GM18520 (cell line): Measurements from ENCODE around the gene AKR1C3.
"Not testable (repeated sequence)": the region's sequence is repeated elsewhere in the genome, so short reads cannot be mapped to it uniquely, and the experiment has no call there.

Experiments
- ATAC-seq: cut with Tn5 transposase; IDR thresholded peaks from one replicate; pipeline ENCODE4 v1.9.1; 2021; ENCODE audit not compliant: unreplicated experiment

The AKR1C3 gene

DNA sequence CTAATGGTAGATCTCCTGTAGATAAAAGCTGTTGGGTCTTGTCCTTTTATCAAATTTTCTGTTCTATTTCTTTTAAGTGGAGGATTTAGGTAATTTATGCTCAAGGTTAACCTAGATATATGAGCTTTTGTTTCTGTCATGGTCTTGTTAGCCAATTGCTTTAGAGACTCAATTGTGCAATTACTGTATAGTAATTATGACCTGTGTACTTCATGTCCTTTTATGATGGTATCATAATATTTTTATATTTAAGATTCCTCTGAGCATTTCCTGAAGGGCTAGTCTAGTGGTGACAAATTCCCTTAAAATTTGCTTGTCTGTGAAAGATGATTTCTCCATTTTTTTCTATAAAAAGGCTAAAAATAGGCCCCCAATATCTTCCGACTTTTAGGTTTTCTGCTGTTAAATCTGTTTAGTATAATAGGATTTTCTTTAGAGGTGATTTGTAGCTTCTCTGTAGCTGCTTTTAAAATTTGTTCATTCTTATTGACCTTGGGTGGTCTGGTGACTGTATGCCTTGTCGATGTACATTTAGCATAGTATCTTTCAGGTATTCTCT, 5.4 kb upstream of the AKR1C3 start:
- no peak for ATAC-seq

DNA sequence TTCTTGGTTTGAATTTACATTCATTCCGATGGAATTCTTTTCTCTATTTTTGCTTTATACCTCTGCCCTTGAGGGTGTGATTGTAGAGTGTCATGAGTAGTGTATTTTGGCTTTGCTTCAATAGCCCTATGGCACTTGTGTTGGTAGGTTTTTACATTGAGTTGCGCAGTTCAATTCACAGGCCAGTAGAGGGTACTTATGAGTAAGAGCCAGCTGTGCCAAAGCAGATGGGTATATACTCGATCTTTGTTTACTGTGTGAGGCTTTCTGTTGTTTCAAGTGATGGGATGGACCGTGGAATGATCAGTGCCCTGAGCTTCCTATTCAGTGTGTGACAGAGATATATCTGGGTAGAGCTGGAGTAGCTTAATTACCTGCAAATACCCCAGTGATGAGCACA, 4.3 kb upstream of the AKR1C3 start:
- ATAC-seq: no peak

DNA sequence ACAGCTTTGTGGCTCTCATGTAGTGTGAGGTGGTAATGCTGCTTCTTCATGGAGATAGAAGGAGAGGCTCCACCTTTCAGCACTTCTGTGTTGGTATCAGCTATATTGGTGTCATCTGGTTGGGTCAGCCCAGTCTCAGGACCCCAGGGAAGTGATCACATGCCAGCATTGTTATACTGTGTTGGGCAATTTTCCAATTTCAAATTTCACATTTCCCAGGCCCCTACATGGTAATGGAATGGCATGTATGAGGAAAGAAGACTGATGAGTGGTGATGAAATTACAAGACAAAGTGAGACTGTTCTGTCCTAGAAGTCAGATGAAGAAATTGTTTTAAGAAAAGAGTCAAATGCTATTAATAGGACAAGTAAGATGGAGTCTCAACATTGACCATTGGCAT, 3.7 kb upstream of the AKR1C3 start:
- no peak for ATAC-seq

DNA sequence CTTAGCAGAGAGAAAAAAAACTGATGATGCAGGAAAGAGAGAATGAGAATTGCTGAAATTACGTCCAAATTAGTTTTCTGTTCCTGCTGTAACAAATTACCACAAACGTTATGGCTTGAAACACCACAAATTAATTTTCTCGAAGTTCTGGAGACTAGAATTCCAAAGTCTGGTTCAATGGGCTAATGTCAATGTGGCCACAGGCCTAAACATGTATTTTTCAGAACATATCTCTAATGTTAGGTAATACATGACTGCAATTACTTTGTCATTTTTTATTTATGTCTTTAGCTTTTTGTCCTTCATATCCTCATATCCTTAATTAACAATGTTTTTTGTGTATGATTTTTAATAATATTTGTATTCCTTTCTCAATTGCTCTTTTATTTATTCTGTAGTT, 3.0 kb upstream of the AKR1C3 start:
- no peak for ATAC-seq

DNA sequence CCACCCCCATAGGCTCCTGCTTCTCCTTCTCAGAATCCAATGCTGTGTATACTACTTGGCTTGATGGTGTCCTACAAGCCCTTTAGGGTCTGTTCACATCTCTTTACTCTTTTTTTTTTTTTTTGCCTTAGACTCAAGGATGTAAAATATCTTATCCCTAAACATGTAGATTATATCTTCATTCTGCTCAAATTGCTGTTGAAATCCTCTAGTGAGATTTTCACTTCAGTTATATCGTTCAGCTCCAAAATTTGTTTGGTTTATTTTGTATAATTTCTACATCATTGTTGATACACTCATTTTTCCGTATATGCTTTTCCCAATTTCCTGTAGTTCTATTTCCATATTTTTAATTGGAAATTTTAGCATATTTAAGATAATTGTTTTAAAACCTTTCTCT, 1.8 kb upstream of the AKR1C3 start:
- ATAC-seq: no peak

DNA sequence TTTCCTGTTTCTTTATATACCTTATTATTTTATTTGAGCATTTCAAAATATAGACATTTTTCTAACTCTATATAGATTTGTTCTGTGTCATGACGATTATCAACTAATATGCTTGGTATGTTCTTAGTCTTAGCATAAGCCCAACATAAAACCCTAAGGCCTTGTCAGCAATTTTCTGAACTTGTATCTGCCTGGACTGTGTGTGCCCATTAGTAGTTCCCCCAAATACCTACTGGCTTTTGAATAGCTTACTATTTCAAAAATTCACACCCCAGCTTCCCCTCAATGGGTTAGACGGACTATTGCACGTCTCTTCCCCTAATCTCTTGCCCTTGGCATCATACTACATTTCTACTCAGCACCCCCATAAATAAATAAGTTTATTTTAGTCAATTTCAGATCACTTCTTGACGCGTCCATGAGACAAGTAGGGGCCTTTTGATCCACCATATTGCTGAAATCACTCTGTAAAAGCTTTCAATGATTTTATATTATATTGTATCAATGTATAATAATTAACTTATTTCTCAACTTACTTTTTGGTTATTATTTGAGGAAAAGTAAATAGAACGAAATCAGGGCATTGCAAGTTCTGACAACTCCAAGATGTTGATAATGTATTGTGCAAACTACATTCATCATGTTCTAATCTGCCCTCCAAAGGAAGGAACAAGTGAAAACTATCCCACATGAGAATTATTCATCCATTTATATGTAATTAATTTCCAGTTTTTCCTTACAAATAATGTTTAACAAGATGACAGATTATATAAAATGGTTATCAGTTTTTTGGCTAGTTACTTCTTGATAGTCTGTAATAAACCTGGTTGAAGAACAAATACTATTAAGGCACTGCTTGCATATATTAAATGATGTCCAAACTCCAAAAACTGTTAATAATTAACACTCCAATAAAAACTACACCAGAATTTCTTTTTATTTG, 1.1 kb upstream of the AKR1C3 start:
- ATAC-seq: no peak

DNA sequence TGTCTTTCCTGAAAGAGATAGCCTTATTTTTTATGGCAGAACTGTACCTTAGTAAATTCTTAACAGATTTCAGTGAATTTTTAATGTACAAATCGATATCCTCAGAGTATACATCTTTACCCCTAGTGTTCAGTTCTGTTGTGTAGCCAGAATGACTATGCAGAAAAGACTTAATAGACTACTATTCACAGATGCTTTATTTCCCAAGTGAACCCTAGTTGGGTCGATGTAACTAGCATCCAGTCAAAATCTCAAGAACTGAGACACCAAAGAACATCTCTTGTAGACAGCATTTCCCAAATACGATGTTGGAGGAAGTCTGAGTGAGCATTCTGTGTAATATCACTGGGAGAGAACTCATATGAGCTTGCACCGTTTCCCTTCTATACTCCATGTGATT, 1.5 kb downstream of the AKR1C3 start:
- no peak for ATAC-seq

DNA sequence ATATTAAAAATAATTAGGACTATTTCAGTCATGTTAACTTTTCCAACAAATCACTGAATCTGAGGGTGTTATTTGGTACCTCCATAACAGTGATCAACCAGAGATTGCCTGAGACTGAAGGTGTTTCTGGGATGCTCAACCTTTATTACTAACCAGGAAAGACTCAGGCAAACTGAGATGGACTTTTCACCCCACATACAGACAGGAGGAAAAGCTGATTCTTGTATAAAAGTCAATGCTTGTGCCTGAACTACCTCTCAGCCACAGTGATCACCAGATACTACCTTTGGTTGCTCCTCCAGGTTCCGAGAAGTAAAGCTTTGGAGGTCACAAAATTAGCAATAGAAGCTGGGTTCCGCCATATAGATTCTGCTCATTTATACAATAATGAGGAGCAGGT, 1.9 kb downstream of the AKR1C3 start:
- ATAC-seq: no peak

DNA sequence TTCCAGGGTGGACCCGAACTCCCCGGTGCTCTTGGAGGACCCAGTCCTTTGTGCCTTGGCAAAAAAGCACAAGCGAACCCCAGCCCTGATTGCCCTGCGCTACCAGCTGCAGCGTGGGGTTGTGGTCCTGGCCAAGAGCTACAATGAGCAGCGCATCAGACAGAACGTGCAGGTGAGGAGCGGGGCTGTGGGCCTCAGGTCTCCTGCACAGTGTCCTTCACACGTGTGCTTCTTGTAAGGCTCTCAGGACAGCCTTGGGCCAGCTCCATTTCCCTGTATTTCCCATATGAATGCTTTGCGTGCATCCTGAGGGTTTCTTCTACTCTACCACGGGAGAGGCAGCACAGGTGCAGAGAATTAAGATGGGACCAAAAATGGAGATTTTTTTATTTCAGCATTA, 8.3 kb downstream of the AKR1C3 start:
- not testable (repeated sequence) for ATAC-seq

DNA sequence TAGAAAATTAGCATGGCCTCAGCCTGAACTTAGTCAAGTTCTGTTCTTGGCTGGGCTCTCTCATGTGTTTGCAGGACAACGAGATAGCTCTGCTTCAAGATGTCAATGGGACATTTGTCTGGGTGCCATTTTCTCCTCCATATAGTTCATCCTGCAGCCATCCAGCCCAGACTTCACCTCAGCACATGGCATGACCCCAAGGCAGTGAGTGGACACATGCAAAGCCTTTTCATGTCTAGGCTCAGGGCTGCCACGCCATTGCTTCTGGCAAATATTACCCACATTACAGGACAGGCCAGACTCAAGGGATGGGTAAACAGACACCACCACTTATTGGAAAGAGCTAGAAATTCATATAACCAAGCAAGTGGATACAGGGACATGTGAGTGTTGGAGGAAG, 9.3 kb downstream of the AKR1C3 start:
- ATAC-seq: no peak

DNA sequence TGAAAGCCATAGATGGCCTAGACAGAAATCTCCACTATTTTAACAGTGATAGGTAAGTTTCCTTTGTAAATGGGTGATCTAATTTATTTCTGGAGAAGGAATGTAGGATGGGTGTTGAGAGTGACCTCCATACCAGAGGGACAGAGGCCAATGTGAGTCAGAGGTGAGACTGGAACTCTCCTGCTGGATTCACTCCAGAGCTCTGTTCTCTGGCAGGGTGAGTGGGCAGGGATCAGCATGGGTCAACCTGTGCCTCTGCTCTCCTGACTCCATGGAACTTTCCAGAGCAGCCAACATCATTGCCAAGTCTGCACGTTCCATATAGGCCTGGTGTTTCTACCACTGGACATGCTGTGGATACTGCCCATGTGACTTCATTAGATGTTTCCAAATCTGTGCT, 11.4 kb downstream of the AKR1C3 start:
- no peak for ATAC-seq

DNA sequence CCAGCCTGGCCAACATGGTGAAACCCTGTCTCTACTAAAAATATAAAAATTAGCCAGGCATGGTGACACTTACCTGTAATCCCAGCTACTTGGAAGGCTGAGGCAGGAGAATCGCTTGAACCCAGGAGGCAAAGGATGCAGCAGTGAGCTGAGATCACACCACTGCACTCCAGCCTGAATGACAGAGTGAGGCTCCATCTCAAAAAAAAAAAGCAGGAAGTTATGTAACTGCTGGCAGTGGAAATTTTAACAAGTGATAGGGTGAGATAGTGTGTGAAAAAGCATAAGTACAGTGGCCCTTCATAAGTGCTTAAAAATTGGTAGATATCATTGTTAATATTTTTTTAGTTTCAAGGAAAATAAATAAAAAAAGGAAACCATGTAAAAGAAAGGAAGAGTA, 12.3 kb downstream of the AKR1C3 start:
- no peak for ATAC-seq

DNA sequence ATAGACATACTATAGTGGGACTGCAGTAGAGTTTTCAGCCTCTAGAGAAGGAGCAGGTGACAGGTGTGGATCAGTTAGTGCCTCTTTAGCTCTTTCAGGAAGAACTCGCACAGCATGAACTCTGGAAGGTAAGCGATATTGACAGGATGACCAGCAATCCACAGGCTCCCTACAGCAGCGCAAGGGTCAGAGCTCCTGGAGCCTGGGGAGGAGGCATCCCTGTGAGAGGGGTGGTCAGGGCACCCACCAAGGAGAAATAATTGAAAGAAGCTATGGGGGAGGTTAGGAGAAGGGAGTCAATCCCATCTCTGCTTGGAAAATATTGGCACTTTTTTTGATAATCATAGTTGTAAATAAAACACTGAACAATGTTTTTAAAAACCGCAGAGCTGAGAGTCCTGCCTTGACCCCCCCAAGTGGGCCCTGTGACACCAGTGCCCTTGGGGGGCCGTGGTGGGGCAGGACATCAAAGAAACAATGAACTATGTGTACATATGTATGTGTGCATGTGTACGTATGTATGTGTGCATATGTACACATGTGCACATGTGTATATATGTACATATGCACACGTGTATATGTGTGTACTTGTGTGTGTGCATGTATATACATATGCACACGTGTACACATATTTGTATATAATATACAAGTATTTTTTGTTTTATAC, 13.8 kb downstream of the AKR1C3 start:
- ATAC-seq: no peak

DNA sequence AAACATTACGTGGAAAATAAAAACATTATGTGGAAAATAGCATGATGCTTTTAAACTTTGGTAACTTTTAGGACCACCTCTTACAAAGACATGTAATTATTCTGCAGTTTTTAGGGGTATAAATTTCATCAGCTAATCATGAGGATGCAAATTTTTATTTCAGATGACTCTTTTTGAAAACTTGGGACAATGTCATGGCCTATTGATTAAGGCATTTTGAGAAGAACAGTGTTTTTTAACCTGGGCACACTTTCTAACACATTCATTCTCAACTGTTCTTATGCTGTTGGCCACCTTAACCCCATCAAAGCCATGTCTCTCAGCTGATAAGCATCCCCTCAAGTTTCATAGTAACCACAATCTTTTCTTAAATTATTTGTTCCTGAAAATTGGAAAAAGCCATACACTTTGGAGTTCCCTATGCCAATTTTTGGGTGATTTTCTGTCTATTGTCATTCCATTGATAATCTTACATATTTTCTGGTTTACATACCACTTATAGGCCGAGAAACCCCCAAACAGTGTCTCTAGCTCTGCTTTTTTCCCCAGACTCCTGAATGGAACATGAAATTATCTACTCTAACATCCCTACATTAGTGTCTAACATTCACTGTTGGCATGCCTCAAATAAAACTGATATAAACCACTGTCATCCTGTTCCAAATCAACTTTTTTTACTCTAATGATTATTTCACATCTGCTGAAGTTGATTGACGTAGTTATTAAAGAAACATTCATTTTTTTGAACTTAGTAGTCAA, 14.6 kb downstream of the AKR1C3 start:
- ATAC-seq: no peak

DNA sequence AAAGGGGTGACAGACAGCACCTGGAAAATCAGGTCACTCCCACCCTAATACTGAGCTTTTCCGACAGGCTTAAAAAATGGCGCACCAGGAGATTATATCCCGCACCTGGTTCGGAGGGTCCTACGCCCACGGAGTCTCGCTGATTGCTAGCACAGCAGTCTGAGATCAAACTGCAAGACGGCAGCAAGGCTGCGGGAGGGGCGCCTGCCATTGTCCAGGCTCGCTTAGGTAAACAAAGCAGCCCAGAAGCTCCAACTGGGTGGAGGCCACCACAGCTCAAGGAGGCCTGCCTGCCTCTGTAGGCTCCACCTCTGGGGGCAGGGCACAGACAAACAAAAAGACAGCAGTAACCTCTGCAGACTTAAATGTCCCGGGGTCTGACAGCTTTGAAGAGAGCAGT, 15.6 kb downstream of the AKR1C3 start:
- not testable (repeated sequence) for ATAC-seq

DNA sequence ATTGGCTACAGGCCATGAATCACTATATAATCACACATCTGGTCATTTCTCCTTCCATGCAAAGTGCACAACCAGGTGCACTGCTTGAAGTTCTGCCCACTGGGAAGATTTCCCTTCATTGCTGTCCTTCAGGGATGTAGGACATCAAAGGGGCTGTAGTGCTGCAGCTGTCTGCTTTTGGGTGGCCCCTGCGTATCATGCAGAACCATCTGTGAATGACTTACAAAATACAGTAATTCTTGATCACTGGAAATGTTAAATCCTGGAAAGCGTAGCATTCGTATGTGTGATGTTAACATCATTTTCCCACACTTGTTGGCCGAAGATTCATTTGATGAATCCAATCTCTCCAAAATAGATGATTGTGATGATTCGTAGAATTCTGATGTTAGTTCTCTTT, 22.4 kb downstream of the AKR1C3 start:
- ATAC-seq: no peak

DNA sequence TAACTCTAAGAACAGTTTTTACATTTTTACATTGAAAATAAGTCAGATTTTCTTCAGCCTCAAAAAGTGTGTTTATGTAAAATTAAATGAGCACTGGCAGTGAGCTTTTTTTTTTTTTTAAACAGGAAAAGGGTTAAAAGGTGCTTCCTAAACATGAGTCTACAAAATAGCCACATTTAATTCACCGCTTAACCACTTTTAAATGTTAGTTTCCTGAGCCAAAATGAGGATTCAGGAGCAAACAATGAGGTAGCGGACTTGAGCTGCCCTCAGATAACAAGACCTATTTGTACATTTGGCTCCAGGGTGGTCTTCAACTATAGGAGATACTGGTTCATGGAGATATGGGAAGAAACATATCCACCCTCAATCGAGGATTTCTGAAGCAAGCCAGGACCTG, 22.8 kb downstream of the AKR1C3 start:
- ATAC-seq: no peak

DNA sequence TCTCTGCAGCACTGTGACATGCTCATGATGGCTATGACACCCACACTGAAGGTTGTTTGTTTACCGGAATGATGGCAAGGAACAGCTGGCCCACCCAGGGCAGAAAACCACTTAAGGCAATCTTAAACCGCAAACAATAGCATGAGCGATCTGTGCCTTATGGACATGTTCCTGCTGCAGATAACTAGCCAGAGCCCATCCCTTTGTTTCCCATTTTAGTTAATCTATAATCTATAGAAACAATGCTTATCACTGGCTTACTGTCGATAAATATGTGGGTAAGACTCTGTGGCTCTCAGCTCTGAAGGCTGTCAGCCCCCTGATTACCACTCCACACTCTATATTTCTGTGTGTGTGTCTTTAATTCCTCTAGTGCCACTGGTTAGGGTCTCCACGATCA, 25.8 kb downstream of the AKR1C3 start:
- ATAC-seq: not testable (repeated sequence)

DNA sequence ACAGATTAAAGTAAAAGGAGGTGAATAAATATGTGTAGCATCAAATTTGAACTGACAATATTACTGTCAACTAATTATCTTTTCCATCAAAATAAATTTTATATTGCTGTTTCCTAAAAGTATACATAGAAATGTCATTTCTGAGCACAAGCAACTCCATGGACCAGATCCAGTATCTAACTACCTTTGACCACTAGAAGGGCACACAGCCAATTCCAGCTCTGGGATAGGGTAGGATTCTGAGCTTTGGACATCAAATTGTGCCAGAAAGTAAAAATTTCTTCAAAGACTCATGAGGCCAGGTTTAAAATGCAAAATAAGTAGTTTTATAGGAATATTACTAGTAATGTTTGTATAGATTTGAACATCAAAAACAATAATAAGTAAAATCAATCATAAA, 29.7 kb downstream of the AKR1C3 start:
- ATAC-seq: no peak

DNA sequence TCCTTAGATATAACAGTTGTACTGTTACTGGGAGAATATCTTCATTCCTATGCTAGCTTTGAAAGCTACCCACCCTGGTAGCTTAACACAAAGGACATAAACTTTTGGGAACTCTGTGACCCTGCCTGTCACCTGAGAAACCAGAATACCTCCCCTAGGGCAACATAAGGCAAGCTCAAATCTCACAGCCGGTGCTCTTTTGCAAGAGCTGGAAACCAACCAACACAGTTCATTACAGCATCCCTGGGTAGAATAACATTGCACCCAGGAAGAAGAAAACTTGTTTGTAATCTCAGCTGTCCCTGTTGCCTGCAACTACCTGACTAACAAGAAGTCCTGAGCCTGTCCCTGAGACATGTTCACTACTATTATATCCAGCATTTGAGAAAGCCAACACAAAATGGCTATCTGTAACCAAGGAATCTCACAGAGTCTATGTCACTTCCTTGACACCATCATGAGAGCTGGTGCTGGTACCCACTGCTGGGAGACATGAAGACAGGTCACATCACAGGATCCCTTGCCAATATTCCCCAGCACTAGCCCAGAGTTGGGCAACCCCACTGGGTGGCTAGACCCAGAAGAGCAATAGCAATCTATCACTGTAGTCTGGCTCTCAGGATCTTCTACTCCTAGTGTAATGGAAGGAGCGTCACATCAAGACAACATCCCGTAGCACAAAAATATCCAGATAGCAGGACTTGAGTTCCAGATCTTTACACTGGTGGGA, 31.3 kb downstream of the AKR1C3 start:
- ATAC-seq: no peak

DNA sequence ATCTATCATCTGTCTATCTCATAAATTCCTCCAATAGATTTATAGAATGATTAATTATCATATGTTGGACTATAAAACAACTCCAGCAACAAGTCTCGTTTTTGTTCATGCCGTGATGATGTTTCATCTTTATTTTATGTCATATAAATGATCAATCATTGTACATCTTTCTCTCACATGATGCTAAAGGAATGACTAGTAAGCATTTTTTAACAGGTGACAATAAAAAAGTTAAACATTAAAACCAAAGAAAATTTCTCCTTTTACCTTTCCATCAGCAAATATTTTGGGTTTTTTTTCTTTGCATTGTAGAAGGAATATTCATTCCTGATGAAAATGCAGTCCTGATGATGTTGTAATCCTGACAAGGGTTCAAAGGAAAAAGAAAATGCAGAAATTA, 41.4 kb downstream of the AKR1C3 start:
- no peak for ATAC-seq
